Karpas-422 (cell line): ENCODE data around the gene MMP2. TPM values are rescaled to one million over a fixed set of nuclear protein-coding genes. Genes with fewer than 3 reads are reported as not detected.

Experiments
- DNase-seq: peaks from one replicate; pipeline ENCODE4 v3.0.0-alpha.2; 2015
- H2AFZ ChIP-seq: fragments of 200-600 bp; sonication (generic); 2 replicates; pipeline ENCODE4 v1.6.1; 2014; ENCODE audit warnings: antibody characterized with exemption, low read length, mixed read lengths
- H3K27ac ChIP-seq: fragments of 200-600 bp; sonication (generic); 2 replicates; pipeline ENCODE4 v1.5.1; 2014; ENCODE audit warnings: mild to moderate bottlenecking, low read length, moderate library complexity
- H3K27me3 ChIP-seq: fragments of 200-600 bp; sonication (generic); 2 replicates; pipeline ENCODE4 v1.6.1; 2014; ENCODE audit warnings: low read length, mixed read lengths
- H3K36me3 ChIP-seq: fragments of 200-600 bp; sonication (generic); 2 replicates; pipeline ENCODE4 v1.6.1; 2014; ENCODE audit warnings: low read length, mixed read lengths; ENCODE audit not compliant: insufficient read depth
- H3K4me1 ChIP-seq: fragments of 200-600 bp; sonication (generic); 2 replicates; pipeline ENCODE4 v1.6.1; 2014; ENCODE audit warnings: mild to moderate bottlenecking, low read length, mixed read lengths
- H3K4me2 ChIP-seq: fragments of 200-600 bp; sonication (generic); 2 replicates; pipeline ENCODE4 v1.6.1; 2014; ENCODE audit warnings: low read length, low read depth, mild to moderate bottlenecking; ENCODE audit not compliant: poor library complexity, severe bottlenecking
- H3K4me3 ChIP-seq: fragments of 200-600 bp; sonication (generic); 2 replicates; pipeline ENCODE4 v1.5.1; 2014; ENCODE audit warnings: mild to moderate bottlenecking, antibody characterized with exemption, low read length, mixed read lengths
- H3K79me2 ChIP-seq: fragments of 200-600 bp; sonication (generic); 2 replicates; pipeline ENCODE4 v1.6.1; 2014; ENCODE audit warnings: mild to moderate bottlenecking, low read length, mixed read lengths
- H3K9ac ChIP-seq: fragments of 200-600 bp; sonication (generic); 2 replicates; pipeline ENCODE4 v1.6.0; 2014; ENCODE audit warnings: low read length
- H3K9me2 ChIP-seq: fragments of 200-600 bp; sonication (generic), shearing (Covaris generic); replicated peaks from 2 replicates; pipeline ENCODE4 v1.6.0; 2014; ENCODE audit warnings: mild to moderate bottlenecking, low read length, moderate library complexity; ENCODE audit not compliant: insufficient read depth
- H3K9me3 ChIP-seq: fragments of 300-700, 200-600 bp; sonication (generic); 2 replicates; pipeline ENCODE4 v1.6.1; 2014; ENCODE audit warnings: low read length, mixed read lengths
- H4K20me1 ChIP-seq: fragments of 200-600 bp; sonication (generic); 2 replicates; pipeline ENCODE4 v1.6.1; 2014; ENCODE audit warnings: mild to moderate bottlenecking, antibody characterized with exemption, low read length, low read depth; ENCODE audit not compliant: insufficient read depth
- total RNA-seq: library from RNA; depleted of rRNA; stranded (reverse); fragments of >200 nt; shearing (Covaris generic); gene quantifications from 2 replicates; pipeline ENCODE4 v1.2.3, GENCODE V29; 2014; ENCODE audit warnings: low replicate concordance

MMP2 gene
- total RNA-seq, 1 experiment from 2014 or later = not detected

DNA sequence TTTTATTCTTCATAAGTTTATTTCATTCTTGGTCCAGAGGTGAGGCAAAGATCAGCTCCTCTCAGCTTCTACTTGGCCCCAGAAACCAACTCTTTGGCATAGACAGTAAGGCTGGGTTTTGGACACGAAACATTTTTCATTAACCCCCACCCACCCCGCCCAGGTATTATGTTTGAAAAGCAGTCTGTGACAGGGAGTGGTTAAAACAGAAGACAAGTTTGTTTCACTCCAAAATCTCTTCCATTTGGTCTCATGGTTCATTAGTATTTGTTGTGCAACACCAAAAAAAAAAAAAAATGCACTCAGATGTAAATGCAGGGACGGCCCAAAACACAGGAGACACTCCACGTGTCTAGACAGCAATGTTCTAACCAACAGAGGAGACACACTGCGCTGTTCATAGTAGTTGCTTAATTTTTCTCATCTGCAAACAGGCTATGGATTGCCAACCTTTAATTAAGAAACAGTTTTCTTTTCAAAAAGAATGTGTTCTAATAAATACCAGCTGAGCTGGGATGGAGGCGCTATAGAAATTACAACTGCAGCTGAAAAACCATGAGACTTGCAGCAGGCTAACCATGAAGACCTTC lies 39.8 kb upstream of the MMP2 start:
- H3K9me3 ChIP-seq = no peaks in the 10 kb centered on the region
- H3K4me1 ChIP-seq = no peaks in the 10 kb centered on the region
- no peak overlapping the region for H2AFZ ChIP-seq
- no peaks in the 10 kb centered on the region for H3K79me2 ChIP-seq
- H3K9me2 ChIP-seq = no peaks in the 10 kb centered on the region
- H3K27ac ChIP-seq = no peak overlapping the region
- no peak overlapping the region for H3K9ac ChIP-seq
- DNase-seq = no peak
- no peaks in the 10 kb centered on the region for H3K27me3 ChIP-seq
- no peaks in the 10 kb centered on the region for H4K20me1 ChIP-seq
- H3K36me3 ChIP-seq = no peaks in the 10 kb centered on the region
- H3K4me2 ChIP-seq = no peak overlapping the region
- H3K4me3 ChIP-seq = no peak overlapping the region

DNA sequence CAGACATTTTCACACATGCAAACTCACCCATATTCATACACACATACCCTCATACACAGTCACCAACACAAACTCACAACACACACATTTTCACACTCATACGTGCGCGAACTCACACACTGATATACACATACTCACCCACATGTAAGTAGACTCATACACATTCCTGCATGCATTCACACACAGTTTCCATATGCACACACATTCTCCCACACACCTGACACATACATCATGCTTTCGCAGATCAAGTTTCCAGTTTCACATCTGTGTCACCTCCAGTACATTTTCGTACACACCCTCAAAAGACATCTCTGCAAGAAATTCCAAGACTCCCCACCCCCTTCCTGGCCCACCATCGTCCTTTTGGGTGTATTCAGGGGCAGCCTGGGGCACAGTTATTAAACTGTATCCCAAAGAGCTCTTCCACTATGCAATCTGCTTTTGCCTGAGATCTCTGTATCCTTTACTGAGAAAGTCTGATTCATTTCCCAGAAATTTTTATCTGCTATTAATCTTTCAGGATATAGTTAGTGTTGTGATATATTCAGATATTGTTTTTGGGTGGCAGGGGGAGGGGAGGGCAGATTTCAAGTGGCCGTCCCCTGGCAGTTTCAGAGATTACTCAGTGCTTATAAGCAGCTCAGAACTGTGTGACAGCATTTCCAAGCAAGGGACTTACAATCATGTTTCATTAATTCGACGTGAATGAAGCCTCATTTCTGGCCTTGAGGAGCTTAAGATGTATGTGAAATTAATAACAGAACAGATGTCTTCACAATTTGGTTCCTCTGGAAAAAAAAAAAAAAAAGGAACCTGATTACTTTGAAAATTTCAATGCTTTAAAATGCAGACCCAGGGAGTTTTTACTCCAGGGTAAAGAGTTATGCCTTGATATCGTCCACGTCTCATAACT lies 35.3 kb upstream of the MMP2 start:
- H3K36me3 ChIP-seq = no peaks in the 10 kb centered on the region

DNA sequence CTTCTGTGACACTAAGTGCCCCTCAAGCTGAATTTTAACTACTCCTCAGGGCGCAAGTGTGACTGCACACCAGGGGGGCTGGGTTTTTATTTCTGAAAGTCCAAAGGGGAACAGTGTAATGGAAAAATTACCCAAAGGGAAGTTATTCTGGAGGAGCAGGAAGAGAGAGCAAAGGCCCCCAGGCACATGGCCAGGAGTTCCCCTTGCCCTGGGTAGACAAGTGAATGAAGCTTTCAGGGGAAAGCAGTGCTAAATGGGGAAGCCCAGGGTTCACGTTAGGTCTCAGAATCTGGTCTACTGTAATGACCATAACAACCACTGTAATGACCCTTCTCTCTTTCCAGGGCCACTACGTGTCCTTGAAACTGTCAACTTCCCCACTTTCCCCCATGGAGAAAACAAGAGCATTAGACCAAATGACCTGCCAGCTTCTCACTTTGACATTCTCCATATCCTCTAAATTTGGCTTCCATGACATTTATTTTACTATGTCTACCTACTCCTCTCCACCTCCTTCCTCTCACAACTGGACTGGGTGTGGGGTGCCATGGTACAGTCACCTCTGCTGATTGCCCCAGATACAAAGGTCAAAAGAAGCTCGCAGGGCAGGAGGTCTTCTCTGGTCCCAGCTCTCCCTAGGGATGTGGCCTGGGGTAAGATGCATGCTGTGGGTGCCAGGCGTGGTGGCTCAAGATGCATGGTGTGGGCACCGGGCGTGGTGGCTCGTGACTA lies 34.1 kb upstream of the MMP2 start:
- no peak overlapping the region for H3K4me3 ChIP-seq
- no peak overlapping the region for H3K9ac ChIP-seq
- DNase-seq = no peak

More for the DNA sequence above, 35.3 kb upstream of the MMP2 start:
- no peak for DNase-seq
- Histone ChIP-seq H3K9me2 (no peaks in the 10 kb centered on the region), H3K4me1 (no peaks in the 10 kb centered on the region), H3K9me3 (no peaks in the 10 kb centered on the region), H4K20me1 (no peaks in the 10 kb centered on the region), H3K27ac (no peak overlapping the region), H2AFZ (no peak overlapping the region), H3K79me2 (no peaks in the 10 kb centered on the region), H3K9ac (no peak overlapping the region), H3K4me2 (no peak overlapping the region), H3K4me3 (no peak overlapping the region), H3K27me3 (no peaks in the 10 kb centered on the region)

DNA sequence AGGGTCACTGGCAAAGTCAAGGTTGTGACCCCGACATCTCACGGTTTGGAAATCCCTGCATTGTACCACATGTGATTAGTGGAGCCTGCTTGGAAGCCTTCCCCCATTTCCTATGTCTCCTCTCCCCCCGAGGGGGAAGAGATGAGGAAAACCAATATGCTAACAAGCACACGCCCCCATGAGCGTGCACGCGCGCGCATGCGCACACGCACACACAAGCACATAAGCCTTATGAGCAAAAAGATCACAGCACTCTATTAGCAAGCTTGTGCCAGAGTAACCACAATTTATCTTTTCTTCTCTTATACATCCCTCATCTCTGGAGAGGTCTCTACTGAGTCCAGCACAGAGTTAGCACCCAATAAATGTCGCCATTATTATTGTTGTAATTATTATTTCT lies 31.8 kb upstream of the MMP2 start:
- Histone ChIP-seq H3K27me3 (no peaks in the 10 kb centered on the region), H3K9me3 (no peaks in the 10 kb centered on the region), H3K4me1 (no peaks in the 10 kb centered on the region), H4K20me1 (no peaks in the 10 kb centered on the region), H3K27ac (no peak overlapping the region), H3K4me2 (no peak overlapping the region), H3K4me3 (no peak overlapping the region), H3K9me2 (no peaks in the 10 kb centered on the region), H3K9ac (no peak overlapping the region), H2AFZ (no peak overlapping the region), H3K79me2 (no peaks in the 10 kb centered on the region), H3K36me3 (no peaks in the 10 kb centered on the region)
- no peak for DNase-seq

More for the DNA sequence above, 34.1 kb upstream of the MMP2 start:
- Histone ChIP-seq H3K9me2 (no peaks in the 10 kb centered on the region), H3K4me1 (no peaks in the 10 kb centered on the region), H3K27me3 (no peaks in the 10 kb centered on the region), H3K9me3 (no peaks in the 10 kb centered on the region), H4K20me1 (no peaks in the 10 kb centered on the region), H3K79me2 (no peaks in the 10 kb centered on the region), H3K27ac (no peak overlapping the region), H3K4me2 (no peak overlapping the region), H2AFZ (no peak overlapping the region), H3K36me3 (no peaks in the 10 kb centered on the region)

DNA sequence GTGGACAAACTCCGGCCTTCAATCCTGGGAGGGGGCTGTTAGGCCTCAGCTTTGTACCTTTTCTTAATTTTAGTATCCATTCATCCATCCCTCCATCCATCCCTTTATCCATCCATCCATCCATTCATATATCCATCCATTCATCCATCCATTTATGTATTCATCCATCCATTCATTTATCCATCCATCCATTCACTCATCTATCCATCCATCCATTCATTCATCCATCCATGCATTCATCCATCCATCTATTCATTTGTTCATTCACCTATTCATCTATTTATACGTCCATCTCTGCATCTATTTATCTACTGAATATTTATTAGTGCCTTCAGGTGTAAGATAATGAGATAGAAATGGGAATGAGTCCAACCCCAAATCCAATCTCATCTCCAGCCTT lies 26.0 kb upstream of the MMP2 start:
- Histone ChIP-seq H3K79me2 (no peaks in the 10 kb centered on the region), H4K20me1 (no peaks in the 10 kb centered on the region), H3K4me2 (no peak overlapping the region), H3K9me2 (no peaks in the 10 kb centered on the region), H3K9me3 (no peaks in the 10 kb centered on the region), H3K9ac (no peak overlapping the region), H2AFZ (no peak overlapping the region), H3K27me3 (no peaks in the 10 kb centered on the region), H3K36me3 (no peaks in the 10 kb centered on the region), H3K4me1 (no peaks in the 10 kb centered on the region), H3K27ac (no peak overlapping the region), H3K4me3 (no peak overlapping the region)
- no peak for DNase-seq

DNA sequence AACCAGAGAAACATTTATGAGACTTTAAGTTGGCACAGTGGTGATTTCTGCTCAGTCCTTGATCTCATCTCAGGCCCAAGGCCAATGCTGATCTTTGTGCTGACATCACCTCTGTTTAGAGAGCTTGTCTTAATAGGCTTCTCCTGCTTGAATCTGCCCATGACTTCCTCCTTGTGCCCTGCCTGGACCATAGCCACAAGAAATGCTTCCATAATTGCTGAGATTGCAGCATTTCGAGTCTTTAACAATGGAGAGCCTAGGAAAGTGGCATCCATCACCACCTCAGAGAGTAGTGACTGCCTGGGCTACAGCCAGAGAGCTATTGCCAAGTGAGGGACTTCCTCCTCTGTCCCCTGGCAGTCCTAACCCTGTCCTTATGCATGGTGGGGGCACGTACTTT lies 25.1 kb upstream of the MMP2 start:
- Histone ChIP-seq H3K79me2 (no peaks in the 10 kb centered on the region), H3K4me2 (no peak overlapping the region), H3K4me3 (no peak overlapping the region), H4K20me1 (no peaks in the 10 kb centered on the region), H3K9ac (no peak overlapping the region), H3K9me3 (no peaks in the 10 kb centered on the region), H3K4me1 (no peaks in the 10 kb centered on the region), H3K9me2 (no peaks in the 10 kb centered on the region), H3K36me3 (no peaks in the 10 kb centered on the region), H3K27ac (no peak overlapping the region), H2AFZ (no peak overlapping the region), H3K27me3 (no peaks in the 10 kb centered on the region)
- no peak for DNase-seq

DNA sequence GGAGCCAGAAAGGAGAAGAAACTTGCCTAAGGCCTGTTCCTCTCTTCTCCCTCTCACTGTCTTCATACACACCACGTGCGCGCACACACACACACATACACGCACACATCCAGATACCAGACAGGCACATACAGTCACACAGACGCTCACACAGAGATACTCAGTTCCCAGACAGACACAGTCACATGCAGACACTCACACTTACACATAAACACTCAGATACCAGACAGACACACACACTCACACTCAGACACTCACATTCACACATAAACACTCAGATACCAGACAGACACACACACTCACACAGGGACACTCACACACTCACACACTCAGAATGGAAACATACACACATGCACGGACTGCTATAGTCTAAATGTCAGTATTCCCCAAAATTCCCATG lies 24.1 kb upstream of the MMP2 start:
- no peaks in the 10 kb centered on the region for H4K20me1 ChIP-seq
- no peak overlapping the region for H3K27ac ChIP-seq
- DNase-seq = no peak
- no peaks in the 10 kb centered on the region for H3K36me3 ChIP-seq
- H2AFZ ChIP-seq = no peak overlapping the region
- H3K4me2 ChIP-seq = no peak overlapping the region
- H3K9ac ChIP-seq = no peak overlapping the region
- H3K27me3 ChIP-seq = no peaks in the 10 kb centered on the region
- no peaks in the 10 kb centered on the region for H3K9me3 ChIP-seq
- H3K4me1 ChIP-seq = no peaks in the 10 kb centered on the region
- no peaks in the 10 kb centered on the region for H3K9me2 ChIP-seq
- no peaks in the 10 kb centered on the region for H3K79me2 ChIP-seq
- no peak overlapping the region for H3K4me3 ChIP-seq

DNA sequence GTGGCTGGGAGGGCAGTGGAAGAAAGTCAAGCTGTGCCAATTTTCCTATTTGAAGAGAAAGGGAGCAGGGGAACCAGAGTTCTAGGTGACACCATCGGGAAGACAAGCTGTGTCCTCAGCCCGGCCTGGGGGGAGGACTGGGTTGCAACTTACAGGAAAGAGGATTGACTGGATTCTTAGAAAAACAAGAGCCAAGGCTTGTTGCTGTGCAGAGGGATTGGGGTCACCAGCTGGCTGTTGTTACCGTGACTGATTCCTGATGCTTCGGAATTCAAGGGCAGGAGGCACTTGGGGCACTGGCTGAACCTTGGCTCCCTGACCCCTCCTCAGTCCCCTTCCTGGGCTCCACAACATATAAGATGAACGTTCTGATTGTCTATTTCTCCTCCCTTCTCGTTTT lies 16.8 kb upstream of the MMP2 start:
- H3K4me1 ChIP-seq = no peaks in the 10 kb centered on the region
- H3K9me3 ChIP-seq = no peaks in the 10 kb centered on the region
- no peak for DNase-seq
- H3K36me3 ChIP-seq = no peaks in the 10 kb centered on the region
- no peak overlapping the region for H3K9ac ChIP-seq
- no peak overlapping the region for H3K27ac ChIP-seq
- no peaks in the 10 kb centered on the region for H3K79me2 ChIP-seq
- no peaks in the 10 kb centered on the region for H4K20me1 ChIP-seq
- H2AFZ ChIP-seq = no peak overlapping the region
- no peaks in the 10 kb centered on the region for H3K9me2 ChIP-seq
- no peak overlapping the region for H3K4me2 ChIP-seq
- no peaks in the 10 kb centered on the region for H3K27me3 ChIP-seq
- H3K4me3 ChIP-seq = no peak overlapping the region
